COLO668 (cell line): ENCODE measurements around the gene PDLIM7.
A peak's percentile ranks its signal among the peaks of the same experiment; 100 is the strongest.

Experiments
- DNase-seq: peaks from one replicate; lab custom pipeline; 2025; ENCODE audit not compliant: unreplicated experiment; lab: John Stamatoyannopoulos, UW

The PDLIM7 gene

GRCh38 chr5:177475563-177476427 is 21.6 kb downstream of the PDLIM7 start:
- no peak for DNase-seq

- no peak for DNase-seq
Observed at GRCh38 chr5:177474846-177475562, 22.4 kb downstream of the PDLIM7 start.

- no peak for DNase-seq
Observed at GRCh38 chr5:177474002-177474476, 23.4 kb downstream of the PDLIM7 start.

- peak; percentile 22 for DNase-seq
Observed at GRCh38 chr5:177473443-177474001, 23.9 kb downstream of the PDLIM7 start, which contains the start of gene DBN1. Gene DBN1, minus strand, starts transcription at chr5:177473634. Its CDS starts 113 bp downstream, at chr5:177473521.

GRCh38 chr5:177472460-177473442 is 24.7 kb downstream of the PDLIM7 start:
- peak; percentile 13 for DNase-seq

DNA sequence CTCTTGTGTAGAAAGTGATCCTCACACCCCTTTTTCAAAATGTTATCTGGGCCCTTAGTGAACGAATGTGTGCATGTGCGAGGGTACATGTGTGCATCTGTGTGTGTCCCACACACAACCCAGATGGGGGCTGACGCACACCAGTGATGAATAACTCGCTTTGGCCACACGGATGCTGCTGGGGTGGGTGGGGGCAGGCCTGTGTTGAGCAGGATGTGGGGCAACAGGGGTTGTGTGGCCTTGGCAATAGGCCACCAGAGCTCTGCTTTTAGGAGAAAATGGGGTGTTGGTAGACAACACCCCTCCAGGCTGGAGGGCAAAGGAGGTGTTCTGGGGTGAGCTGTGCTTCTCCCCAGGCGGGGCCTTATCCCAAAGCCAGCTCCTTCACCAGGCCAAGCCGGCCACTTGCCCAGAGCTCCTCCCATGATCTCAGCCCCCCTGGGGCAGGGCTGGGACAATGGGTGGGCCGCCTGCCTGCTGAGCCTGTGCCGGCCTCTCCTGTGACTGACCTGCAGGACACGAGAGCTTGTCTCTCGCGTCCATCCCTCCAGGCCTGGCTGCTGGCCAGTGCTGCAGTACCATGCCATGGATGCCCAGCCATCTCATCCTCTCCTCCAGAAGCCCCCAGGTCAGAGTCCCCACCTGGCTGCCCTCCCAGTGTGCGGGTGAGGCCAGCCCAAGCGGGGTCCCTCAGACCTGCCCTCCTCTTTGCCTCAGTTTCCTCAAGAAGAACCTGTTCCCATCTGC is 25.6 kb downstream of the PDLIM7 start:
- no peak for DNase-seq

DNA sequence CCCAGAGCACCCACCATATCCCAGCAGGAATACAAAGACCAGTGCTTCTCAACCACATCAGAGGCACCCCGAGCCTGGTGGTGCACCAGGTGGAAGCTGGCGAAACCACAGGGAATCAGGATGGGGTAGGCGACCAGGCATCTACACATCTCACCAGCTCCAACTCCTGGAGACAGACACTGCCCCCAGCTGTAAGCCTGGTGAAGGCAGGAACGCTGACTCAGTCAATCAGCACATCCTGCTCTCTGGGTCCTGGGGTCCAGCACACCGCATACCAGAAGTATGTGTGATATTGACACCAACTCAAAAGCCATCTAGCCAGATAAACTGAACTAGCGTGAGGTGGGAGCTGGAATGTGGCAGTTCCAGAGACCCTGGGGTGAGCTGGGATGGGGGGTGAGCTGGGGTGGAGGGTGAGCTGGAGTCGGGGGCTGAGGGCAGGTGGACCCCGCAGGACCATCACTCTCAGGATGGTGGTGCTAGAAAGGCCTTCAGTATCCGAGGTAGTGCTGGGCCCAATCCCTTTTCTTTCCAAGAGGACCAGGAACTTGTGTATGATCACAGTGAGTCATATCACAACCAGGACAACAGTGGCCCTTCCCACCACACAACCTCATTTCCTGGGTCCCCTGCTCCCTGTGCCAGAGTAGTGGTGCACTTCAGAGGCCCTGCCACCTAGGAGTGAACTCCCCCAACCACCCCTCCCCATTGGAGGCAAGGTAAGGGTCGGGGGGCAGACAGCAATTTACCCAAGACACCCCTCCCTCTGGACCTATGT is 26.5 kb downstream of the PDLIM7 start:
- no peak for DNase-seq

- DNase-seq = no peak
Observed at GRCh38 chr5:177469750-177470525, 27.5 kb downstream of the PDLIM7 start.

- DNase-seq = no peak
Observed at GRCh38 chr5:177468685-177469628, 28.4 kb downstream of the PDLIM7 start.

GRCh38 chr5:177468329-177468684 is 29.1 kb downstream of the PDLIM7 start:
- DNase-seq = no peak

GRCh38 chr5:177467436-177467835 is 30.0 kb downstream of the PDLIM7 start:
- DNase-seq = no peak

- no peak for DNase-seq
Observed at GRCh38 chr5:177466861-177467260, 30.5 kb downstream of the PDLIM7 start.

DNA sequence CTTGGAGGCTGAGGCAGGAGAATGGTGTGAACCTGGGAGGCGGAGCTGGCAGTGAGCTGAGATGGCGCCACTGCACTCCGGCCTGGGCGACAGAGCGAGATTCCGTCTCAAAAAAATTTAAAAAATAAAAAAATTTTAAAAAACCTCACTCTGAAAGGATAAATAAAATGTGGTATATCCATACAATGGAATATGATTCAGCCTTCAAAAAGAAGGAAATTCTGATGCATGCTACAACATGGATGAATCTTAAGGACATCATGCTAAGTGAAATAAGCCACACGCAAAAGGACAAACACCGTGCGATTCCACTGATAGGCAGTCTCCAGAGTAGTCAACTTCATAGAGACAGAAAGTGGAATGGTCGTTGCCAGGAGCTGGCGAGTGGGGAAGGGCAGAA is 32.4 kb downstream of the PDLIM7 start:
- DNase-seq = no peak

DNA sequence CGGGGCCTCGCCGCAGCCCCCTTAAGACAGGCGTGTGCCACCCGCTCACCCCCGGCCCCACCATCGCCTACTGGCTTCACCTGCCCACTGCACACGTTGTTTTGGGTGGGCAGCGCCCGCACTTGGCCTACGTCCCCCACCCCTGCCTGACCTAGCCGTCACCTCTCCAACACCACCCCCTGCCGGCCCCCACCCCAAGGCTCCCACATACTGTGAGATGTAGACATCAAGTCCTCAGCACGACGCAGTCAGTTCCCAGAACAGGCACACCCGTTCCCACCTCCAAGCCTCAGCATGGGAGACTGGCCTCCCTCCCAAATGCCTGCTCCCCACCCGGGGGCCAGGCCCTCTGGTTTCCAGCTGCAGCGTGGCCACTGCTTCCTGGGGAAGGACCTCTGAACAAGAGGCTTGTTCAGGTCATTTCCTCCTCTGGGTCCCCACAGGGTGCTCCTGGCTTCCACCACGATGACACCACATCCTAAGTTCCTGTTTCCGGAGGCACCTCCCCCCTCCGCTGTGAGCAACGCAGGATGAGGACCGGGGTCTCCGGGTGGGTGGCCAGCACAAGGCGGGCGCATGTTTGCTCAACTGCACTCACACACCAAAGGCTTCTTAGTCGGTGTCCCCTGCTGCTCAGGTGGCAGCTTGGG is 35.3 kb downstream of the PDLIM7 start:
- no peak for DNase-seq

DNA sequence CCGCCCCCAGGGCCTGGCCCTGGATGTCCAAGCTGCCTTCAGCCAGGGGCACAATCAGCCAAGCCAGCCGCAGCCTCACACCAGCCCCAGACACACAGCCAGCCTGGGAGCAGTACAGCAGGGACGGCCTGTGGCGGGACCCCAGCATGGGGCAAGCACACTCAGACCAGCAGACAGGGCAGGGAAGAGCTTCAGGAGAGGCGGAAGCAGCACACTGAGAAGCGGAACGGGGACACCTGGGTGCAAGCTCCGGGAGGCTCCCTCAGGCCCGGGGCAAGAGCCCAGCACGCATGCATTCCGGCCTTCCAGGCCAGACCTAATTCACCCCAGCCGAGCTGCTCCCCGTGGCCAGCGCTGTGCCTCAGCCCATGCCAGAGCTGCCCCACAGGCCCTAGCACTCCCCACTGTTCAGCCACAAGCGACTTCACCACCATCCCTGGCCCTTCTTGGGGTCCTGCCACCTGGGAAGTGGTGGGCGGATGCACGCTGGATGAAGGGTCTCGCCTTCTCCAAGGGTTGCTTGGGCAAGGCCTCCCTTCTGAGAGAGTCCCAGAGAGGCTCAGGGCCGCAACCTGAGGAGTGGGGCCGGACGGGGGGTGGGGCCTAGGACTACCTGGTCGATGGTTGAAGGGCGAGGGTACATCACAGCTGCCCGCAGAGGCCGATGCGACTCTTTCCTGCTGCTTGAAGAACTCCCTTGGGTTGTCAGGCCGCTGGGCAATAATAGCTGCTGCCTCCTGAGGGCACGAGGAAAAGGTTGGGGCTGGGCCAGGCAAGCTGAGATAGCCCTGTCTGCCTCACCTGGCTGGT is 37.4 kb downstream of the PDLIM7 start:
- no peak for DNase-seq

- DNase-seq = no peak
Observed at GRCh38 chr5:177459357-177459756, 38.0 kb downstream of the PDLIM7 start.
